ENCODE results near the gene MYL5.
"Not testable (repeated sequence)": the region's sequence is repeated elsewhere in the genome, so short reads cannot be mapped to it uniquely, and the experiment has no call there.

The MYL5 gene

GRCh38 chr4:636628-637159, 37.6 kb upstream of the MYL5 start:
- DNase-seq (ENCODE audit: low spot score): peak; percentile 17

DNA sequence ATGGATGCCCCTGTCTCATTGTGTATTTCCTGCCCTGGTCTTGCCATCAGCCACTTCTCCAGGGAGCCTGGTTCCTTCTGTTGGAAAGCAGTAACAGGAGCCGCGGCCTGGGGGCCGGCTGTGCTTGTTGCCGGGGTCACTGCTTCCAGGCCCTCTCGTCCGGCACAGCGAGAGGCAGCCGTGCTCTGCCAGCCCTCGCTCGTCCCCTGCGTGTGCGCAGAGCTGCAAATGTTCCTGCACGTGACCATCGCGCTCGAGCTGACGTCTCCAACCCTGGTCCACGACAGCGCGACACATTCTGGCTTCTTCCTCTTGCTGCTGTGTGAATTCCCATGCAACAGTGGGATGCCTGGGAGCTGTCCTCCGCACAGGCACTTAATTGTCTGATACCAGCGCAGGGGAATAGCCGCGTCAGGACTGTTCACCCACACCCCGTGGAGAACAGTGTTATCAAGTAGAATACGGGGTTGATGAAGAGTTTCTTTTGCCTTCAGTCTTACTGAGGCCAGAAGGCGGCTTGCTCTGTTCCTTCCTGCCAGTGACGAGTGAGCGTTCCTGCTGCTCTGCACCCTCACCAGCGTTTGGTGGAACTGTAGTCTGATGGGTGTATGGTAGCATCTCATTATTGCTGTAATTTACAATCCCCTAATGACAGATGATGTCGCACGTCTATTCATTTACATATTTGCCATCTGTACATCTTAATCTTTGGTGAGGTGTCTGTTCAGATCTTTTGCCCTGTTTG, 36.6 kb upstream of the MYL5 start:
- peak; percentile 14 for DNase-seq (ENCODE audit: low spot score)

DNA sequence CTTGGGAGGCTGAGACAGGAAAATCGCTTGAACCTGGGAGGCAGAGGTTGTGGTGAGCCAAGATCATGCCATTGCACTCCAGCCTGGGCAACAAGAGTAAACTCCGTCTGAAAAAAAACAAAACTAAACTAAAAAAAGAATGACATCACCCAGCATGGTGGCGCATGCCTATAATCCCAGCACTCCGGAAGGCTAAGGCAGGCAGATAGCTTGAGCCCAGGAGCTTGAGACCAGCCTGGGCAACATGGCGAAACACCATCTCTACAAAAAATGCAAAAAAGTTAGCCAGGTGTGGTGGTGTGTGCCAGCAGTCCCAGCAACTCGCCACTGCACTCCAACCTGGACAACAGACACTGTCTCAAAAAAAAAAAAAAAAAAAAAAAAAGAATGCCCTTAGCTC, 32.0 kb upstream of the MYL5 start:
- not testable (repeated sequence) for DNase-seq (ENCODE audit: low spot score)

DNA sequence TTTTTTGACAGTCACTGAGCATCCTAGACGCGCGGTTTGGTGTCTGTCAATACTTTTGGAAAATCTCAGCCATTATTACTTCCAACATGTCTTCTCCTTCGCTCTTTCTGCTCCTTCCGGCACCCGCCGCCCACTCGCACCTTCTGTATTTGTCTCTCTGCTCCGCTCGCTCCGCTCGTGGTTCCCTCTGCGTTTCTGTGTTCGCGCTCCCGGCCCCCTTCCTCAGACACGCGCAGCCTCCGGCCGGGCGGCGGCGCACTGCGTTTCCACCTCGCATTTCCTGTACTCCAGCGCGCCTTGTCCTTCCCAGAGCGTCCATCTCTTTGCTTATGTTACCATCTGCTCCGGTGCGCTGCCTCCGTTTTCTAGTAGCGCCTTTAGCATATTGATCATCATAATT, 27.9 kb upstream of the MYL5 start:
- no peak for DNase-seq (ENCODE audit: low spot score)

- DNase-seq (ENCODE audit: low spot score): no peak
Measured at GRCh38 chr4:647481-647880, 26.9 kb upstream of the MYL5 start.

- peak; percentile 61 for DNase-seq (ENCODE audit: low spot score)
Measured at GRCh38 chr4:648579-649292, 25.6 kb upstream of the MYL5 start.

DNA sequence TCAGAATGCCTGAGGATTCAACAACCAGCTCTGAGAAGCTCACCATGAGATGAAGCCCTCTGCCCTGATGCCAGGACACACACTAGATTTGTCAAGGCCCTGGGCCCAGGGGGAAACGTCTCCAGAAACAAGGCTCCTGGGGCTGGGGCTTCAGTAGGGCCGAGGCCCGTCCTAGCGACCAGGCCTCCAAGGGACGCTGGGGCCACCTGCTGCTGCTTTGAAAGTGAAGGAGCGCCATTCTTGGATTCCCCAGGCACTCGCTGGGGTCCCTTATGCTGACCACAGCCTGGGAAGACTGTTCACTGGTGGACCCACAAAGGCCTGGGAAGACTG, 25.1 kb upstream of the MYL5 start:
- no peak for DNase-seq (ENCODE audit: low spot score)

DNA sequence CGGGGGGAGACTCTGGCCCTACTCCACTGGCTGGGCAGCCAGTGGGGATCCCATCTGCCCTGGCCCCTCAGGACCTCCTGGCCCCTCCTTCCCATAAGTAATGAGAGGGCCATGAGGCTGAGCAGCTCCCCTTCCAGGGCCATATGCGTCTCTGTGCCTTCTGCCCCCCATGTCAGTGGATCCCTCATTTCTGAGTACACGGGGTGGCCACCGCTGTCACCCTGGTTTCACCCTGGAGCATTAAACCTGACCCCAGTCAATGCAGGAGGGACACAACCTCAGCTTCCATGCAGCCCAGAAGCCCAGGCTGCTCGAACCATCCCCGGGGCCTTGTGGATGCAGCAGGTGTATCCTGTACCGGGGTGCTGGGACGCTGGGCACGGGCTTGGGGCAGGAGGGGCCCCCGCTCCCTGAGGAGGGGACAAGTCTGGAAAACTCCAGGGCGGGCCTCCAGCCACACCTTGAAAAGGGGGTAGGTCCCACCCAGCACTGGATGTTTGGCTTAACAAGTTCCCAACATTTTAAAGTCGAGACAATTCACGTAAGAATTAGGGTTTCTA, 24.5 kb upstream of the MYL5 start:
- DNase-seq (ENCODE audit: low spot score): no peak

GRCh38 chr4:650461-650860, 23.9 kb upstream of the MYL5 start:
- no peak for DNase-seq (ENCODE audit: low spot score)

- peak; percentile 71 for DNase-seq (ENCODE audit: low spot score)
Measured at GRCh38 chr4:650951-651883, 23.1 kb upstream of the MYL5 start.

DNA sequence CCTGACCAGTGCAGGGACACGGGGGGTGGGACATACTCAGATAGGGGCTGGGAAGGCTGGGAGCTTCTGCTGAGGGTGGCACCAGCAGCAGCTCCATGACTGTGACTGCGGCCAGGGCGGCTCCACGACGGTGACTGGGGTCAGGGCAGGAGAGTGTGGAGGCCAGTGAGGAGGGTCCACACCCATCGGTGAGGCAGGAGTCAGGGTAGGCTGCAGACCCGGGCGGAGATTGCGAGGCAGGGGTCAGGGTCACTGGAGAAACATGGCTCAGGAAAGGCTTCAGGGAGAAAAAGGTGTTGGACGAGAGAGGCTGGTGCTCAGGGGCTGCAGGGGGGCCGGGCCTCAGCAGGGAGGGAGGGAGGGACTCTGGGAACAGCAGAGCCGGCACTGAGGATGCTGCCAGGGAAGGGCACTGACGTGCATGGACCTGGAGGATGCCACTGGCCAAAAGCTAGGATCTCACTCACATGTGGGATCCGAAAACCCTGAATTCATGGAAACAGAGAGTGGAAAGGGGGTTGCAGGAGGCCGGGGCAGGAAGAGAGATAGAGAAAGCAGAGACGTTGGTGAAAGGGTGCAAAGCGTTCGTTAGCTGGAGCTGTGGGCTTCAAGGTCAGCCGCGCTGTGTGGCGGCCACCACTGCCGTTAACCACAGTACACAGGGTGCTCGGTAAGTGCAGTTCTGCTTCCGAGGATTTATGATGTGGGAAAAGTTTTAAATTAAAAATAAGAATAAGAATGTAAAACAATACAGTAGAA, 22.3 kb upstream of the MYL5 start:
- no peak for DNase-seq (ENCODE audit: low spot score)

GRCh38 chr4:653080-653821, 21.1 kb upstream of the MYL5 start:
- no peak for DNase-seq (ENCODE audit: low spot score)

DNA sequence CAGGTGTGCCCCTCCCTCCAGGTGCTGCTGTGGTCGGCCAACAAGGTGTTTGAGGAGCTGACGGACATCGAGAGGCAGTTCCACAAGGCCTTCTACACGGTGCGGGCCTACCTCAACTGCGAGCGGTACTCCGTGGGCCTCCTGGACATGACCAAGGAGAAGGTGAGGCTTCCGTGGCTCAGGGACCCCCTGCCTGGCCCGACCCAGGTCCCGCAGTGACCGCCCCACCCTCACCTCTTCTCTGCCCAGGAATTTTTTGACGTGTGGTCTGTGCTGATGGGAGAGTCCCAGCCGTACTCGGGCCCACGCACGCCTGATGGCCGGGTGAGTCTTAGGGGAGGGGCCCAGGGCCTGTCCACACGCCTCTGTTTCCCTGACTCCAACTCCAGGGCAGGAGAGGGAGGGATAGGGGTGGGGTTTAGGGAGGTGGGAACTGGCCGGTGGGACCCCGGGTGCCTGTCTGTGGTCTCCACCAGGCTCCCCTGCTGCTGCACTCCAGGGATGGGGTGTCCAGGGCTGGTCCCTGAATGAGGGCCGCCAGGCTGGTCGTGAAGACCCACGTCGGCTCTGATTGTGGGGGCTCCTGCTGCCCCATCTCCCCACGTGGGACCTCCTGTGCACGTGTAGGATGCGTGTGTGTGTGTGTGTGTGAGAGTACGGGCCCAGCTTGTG, 20.4 kb upstream of the MYL5 start:
- DNase-seq (ENCODE audit: low spot score): no peak

DNA sequence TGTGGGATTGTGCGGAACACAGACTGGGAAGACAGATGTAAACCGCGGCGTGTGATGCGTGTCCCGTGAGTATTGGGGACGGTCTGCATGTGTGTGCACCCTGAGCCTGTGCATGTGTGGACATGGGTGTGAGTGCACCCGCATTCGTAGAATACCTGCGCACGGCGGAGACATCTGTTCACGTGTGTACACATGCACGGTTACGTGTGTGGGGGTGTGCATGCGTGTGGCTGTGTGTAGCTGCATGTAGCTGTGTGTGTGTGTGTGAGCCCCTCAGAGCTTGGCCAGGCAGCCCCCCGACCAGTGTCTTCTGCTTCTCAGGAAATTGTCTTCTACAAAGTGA, 19.9 kb upstream of the MYL5 start:
- no peak for DNase-seq (ENCODE audit: low spot score)

GRCh38 chr4:654871-655463, 19.4 kb upstream of the MYL5 start:
- DNase-seq (ENCODE audit: low spot score): no peak

DNA sequence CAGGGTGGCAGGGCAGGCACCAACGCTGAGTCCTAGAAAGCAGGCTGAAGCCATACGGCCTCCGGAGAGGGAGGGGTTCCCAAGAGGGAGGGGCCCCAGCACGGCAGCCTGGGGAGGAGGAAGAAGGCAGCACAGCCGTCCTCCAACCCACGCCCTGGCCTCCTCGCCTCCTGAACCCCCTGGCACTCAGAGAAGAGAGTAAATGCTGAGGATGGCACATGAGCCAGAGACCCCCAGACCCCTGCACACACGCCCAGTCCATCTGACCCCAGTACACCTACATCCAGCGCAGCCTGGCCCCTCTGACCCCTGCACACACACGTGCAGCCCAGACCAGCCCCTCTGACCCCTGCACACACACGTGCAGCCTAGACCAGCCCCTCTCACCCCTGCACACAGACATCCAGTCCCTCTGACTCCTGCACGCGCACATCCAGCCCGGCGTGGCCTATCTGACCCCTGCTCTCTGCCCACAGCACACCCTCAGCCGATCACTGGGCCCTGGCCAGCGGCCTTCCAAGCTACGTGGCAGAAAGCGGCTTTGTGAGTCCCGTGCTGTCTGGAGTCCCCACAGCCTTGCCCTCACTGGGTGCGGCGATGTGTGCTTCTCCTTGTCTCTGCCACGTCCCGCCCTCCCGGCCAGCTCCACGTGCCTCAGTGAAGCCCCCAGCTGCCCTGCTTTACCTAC, 18.7 kb upstream of the MYL5 start:
- DNase-seq (ENCODE audit: low spot score): no peak

GRCh38 chr4:656436-657337, 17.7 kb upstream of the MYL5 start:
- no peak for DNase-seq (ENCODE audit: low spot score)

DNA sequence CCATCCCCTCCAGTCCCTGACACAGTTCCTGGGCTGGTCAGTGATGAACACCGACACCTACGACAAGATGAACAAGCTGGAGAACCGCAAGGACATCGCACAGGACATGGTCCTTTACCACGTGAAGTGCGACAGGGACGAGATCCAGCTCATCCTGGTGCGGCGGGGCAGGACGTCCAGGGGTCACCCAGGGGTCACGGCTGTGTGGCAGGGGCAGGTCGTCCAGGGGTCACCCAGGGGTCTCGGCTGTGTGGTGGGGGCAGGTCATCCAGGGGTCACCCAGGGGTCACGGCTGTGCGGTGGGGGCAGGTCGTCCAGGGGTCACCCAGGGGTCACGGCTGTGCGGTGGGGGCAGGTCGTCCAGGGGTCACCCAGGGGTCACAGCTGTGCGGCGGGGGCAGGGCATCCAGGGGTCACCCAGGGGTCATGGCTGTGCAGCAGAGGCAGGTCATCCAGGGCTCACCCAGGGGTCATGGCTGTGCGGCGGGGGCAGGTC, 17.0 kb upstream of the MYL5 start:
- no peak for DNase-seq (ENCODE audit: low spot score)
